NCI-H526 treated with DMSO at 0.1 percent for 48 hours (cell line): ENCODE results near the gene PKP2.

Source experiments
- DNase-seq: peaks from one replicate; lab custom pipeline; 2025; lab: John Stamatoyannopoulos, UW

Gene PKP2

GRCh38 chr12:32809846-32810245, 86.7 kb downstream of the PKP2 start:
- no peak for DNase-seq

- DNase-seq, result no peak
Observed at GRCh38 chr12:32809196-32809595, 87.4 kb downstream of the PKP2 start.

- DNase-seq, result no peak
Observed at GRCh38 chr12:32804301-32804700, 92.3 kb downstream of the PKP2 start.

- no peak for DNase-seq
Observed at GRCh38 chr12:32801269-32801980, 95.2 kb downstream of the PKP2 start.

GRCh38 chr12:32794281-32794680, 102.3 kb downstream of the PKP2 start:
- no peak for DNase-seq

GRCh38 chr12:32789916-32790315, 106.7 kb downstream of the PKP2 start:
- no peak for DNase-seq

- DNase-seq, result no peak
Observed at GRCh38 chr12:32789446-32789845, 107.1 kb downstream of the PKP2 start.

GRCh38 chr12:32788405-32788804, 108.2 kb downstream of the PKP2 start:
- DNase-seq, result no peak

GRCh38 chr12:32785557-32785956, 111.0 kb downstream of the PKP2 start:
- no peak for DNase-seq

GRCh38 chr12:32783029-32783428, 113.5 kb downstream of the PKP2 start:
- DNase-seq, result no peak

- no peak for DNase-seq
Observed at GRCh38 chr12:32780071-32780470, 116.5 kb downstream of the PKP2 start.

- no peak for DNase-seq
Observed at GRCh38 chr12:32777691-32778175, 118.8 kb downstream of the PKP2 start.

GRCh38 chr12:32777159-32777558, 119.4 kb downstream of the PKP2 start:
- no peak for DNase-seq

GRCh38 chr12:32776258-32776657, 120.3 kb downstream of the PKP2 start:
- DNase-seq, result no peak

GRCh38 chr12:32773691-32774090, 122.9 kb downstream of the PKP2 start:
- no peak for DNase-seq

- DNase-seq, result no peak
Observed at GRCh38 chr12:32770141-32770540, 126.4 kb downstream of the PKP2 start.

- no peak for DNase-seq
Observed at GRCh38 chr12:32768518-32768917, 128.1 kb downstream of the PKP2 start.

- peak; percentile 79 for DNase-seq
Observed at GRCh38 chr12:32765906-32766305, 130.7 kb downstream of the PKP2 start.

GRCh38 chr12:32761716-32762115, 134.9 kb downstream of the PKP2 start:
- DNase-seq, result no peak

GRCh38 chr12:32757157-32757556, 139.4 kb downstream of the PKP2 start:
- DNase-seq, result no peak

- DNase-seq, result no peak
Observed at GRCh38 chr12:32756476-32757066, 140.0 kb downstream of the PKP2 start.

GRCh38 chr12:32755654-32756475, 140.7 kb downstream of the PKP2 start, which contains the start of gene YARS2:
YARS2 (minus strand) TSS chr12:32755897; CDS start chr12:32755874, 23 bp downstream.
- DNase-seq, result peak; percentile 96
